Lung (tissue), 12 donors: ENCODE measurements around the gene AOAH. TPM values are rescaled to one million over a fixed set of nuclear protein-coding genes. Genes with fewer than 3 reads are reported as not detected.

Source experiments
- ATAC-seq: fragments of 200-7000 bp; cut with Tn5 transposase; one replicate; pipeline ENCODE4 v1.9.1; 2020; ENCODE audit warnings: moderate number of reproducible peaks; ENCODE audit not compliant: insufficient read depth, low FRiP score
- DNase-seq, 3 donors: peaks; one replicate each; pipeline ENCODE4 v3.0.0-alpha.2; 2013 to 2017
- H3K27ac ChIP-seq, 2 donors: one replicate each; pipeline ENCODE4 v1.5.1; 2013; ENCODE audit warnings: mild to moderate bottlenecking in 2 of 2, moderate library complexity in 2 of 2, control low read depth in 1 of 2, inconsistent platforms in 1 of 2, low read depth in 1 of 2, low read length in 1 of 2
- H3K27me3 ChIP-seq, 3 donors: one replicate each; pipeline ENCODE4 v1.5.1; 2013; ENCODE audit warnings: low read length in 2 of 3; ENCODE audit not compliant: control insufficient read depth in 3 of 3, insufficient read depth in 3 of 3
- H3K36me3 ChIP-seq, 4 donors: one replicate each; pipeline ENCODE4 v1.5.1; 2013; ENCODE audit warnings: low read length in 4 of 4, mild to moderate bottlenecking in 1 of 4, moderate library complexity in 1 of 4; ENCODE audit not compliant: control insufficient read depth in 4 of 4, insufficient read depth in 4 of 4
- H3K4me1 ChIP-seq, 5 donors: one replicate each; pipeline ENCODE4 v1.5.1; 2013; ENCODE audit warnings: low read length in 5 of 5, mild to moderate bottlenecking in 2 of 5, moderate library complexity in 1 of 5; ENCODE audit not compliant: control insufficient read depth in 5 of 5, insufficient read depth in 5 of 5
- H3K4me3 ChIP-seq: one replicate; pipeline ENCODE4 v1.5.1; 2013; ENCODE audit warnings: mild to moderate bottlenecking, control low read depth, moderate library complexity
- H3K9ac ChIP-seq, 2 donors: one replicate each; pipeline ENCODE4 v1.5.1; 2013; ENCODE audit warnings: low read length in 2 of 2, control low read depth in 1 of 2; ENCODE audit not compliant: insufficient read depth in 1 of 2
- H3K9me3 ChIP-seq, 4 donors: one replicate each; pipeline ENCODE4 v1.5.1; 2013; ENCODE audit warnings: low read length in 3 of 4, mild to moderate bottlenecking in 1 of 4, moderate library complexity in 1 of 4; ENCODE audit not compliant: control insufficient read depth in 4 of 4, insufficient read depth in 3 of 4
- WGBS, 2 donors: extraction: QIAGEN DNeasy Blood & Tissue Kit; methylation state at CpG; one replicate each; pipeline ENCODE4 v1.1.7; 2013; 5-methylcytosine and 5-hydroxymethylcytosine counted together
- polyA plus RNA-seq, 2 donors: library from polyadenylated mRNA; stranded (reverse); fragments of 200-250 nt; gene quantifications; one replicate each; pipeline ENCODE4 v1.2.1, GENCODE V29; 2013
- total RNA-seq, 2 donors: library from RNA; depleted of rRNA in 1 of 2; stranded (reverse); fragments of >200 nt in 1 of 2; gene quantifications; one replicate each; pipeline ENCODE4 v1.2.1, GENCODE V29; 2014 to 2021
- TF ChIP-seq, protein P1 (sequence below): IDR thresholded peaks from 2 replicates; pipeline ENCODE4 v1.5.1; 2012; ENCODE audit warnings: mild to moderate bottlenecking; ENCODE audit errors: control extremely low read depth, extremely low read depth
- donor health status: control.
- donor health status: control.
- donor health status: Bipolar disorder and iron deficiency.
- donor health status: healthy.
- donor health status: DM: yes; HTN: yes; CAD: no.

AOAH gene
- total and polyA plus RNA-seq, 4 donors: 4.7 to 36.4 (median 29.0) TPM

DNA sequence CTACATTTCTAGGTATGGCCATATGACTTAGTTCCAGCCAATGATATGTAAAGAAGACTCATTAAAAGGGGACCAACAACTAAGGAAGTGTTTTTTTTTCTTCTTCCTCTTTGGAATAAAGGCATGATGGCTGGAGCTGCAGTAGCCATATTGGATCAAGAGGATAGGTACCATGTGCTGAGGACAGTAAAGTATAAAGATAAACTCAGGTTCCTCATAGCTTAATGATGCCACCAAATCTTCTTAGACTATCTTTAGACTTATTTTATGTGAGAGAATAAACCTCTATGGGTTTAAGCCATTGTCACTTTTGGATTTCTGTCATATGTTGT lies 249.3 kb downstream of the AOAH start:
- Histone ChIP-seq H3K4me3 (no peak overlapping the region), H3K9me3 (no peaks in the 10 kb centered on the region), H3K36me3 (no peaks in the 10 kb centered on the region), H3K9ac (no peak overlapping the region), H3K27me3 (no peaks in the 10 kb centered on the region), H3K27ac (no peak overlapping the region), H3K4me1 (no peaks in the 10 kb centered on the region)
- DNase-seq: no peak
- no peak for ATAC-seq
- TF ChIP-seq, protein P1, sequence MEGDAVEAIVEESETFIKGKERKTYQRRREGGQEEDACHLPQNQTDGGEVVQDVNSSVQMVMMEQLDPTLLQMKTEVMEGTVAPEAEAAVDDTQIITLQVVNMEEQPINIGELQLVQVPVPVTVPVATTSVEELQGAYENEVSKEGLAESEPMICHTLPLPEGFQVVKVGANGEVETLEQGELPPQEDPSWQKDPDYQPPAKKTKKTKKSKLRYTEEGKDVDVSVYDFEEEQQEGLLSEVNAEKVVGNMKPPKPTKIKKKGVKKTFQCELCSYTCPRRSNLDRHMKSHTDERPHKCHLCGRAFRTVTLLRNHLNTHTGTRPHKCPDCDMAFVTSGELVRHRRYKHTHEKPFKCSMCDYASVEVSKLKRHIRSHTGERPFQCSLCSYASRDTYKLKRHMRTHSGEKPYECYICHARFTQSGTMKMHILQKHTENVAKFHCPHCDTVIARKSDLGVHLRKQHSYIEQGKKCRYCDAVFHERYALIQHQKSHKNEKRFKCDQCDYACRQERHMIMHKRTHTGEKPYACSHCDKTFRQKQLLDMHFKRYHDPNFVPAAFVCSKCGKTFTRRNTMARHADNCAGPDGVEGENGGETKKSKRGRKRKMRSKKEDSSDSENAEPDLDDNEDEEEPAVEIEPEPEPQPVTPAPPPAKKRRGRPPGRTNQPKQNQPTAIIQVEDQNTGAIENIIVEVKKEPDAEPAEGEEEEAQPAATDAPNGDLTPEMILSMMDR: no peak

DNA sequence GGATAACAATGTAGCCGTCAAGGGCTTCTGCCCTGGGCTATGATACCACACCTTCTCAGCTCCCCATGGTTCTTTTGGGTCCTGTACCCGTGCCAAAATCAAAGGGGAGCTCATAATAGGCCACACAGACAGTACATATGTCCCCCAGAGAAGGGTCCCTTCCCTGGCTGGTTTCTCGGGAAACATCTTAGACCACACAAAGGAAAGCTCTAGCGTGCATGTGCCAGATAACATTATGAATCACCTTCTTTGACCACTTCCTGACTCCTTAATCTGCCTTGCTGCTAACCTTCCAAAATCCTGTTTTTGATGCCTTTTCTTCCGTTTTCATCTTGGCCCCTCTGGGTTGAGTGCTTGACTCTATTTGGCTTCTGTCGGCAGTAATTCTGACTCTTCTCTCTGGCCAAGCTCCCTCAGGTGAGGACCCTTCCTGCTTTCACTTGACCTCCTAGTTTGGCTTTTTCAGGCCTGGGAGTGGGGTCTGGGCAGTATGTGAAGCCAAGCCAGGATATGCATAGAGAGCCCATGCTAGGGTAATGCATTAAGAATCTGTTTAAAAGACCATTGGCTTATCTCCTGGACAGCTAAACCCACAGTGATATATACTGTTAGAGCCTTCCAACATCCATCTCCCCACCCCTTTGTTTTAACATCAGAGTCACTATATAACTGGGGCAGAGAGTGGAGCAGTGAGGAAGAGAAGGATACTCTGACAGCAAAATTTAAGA lies 249.8 kb downstream of the AOAH start:
- ATAC-seq: no peak
- Histone ChIP-seq H3K4me3 (no peak overlapping the region), H3K9me3 (no peaks in the 10 kb centered on the region), H3K27ac (no peak overlapping the region), H3K27me3 (no peaks in the 10 kb centered on the region), H3K9ac (no peak overlapping the region), H3K4me1 (no peaks in the 10 kb centered on the region), H3K36me3 (no peaks in the 10 kb centered on the region)
- DNase-seq: no peak
- TF ChIP-seq, protein P1: no peak
- 28 to 47% methylated on average over 6 of the region's 6 CpGs for WGBS, 2 donors

DNA sequence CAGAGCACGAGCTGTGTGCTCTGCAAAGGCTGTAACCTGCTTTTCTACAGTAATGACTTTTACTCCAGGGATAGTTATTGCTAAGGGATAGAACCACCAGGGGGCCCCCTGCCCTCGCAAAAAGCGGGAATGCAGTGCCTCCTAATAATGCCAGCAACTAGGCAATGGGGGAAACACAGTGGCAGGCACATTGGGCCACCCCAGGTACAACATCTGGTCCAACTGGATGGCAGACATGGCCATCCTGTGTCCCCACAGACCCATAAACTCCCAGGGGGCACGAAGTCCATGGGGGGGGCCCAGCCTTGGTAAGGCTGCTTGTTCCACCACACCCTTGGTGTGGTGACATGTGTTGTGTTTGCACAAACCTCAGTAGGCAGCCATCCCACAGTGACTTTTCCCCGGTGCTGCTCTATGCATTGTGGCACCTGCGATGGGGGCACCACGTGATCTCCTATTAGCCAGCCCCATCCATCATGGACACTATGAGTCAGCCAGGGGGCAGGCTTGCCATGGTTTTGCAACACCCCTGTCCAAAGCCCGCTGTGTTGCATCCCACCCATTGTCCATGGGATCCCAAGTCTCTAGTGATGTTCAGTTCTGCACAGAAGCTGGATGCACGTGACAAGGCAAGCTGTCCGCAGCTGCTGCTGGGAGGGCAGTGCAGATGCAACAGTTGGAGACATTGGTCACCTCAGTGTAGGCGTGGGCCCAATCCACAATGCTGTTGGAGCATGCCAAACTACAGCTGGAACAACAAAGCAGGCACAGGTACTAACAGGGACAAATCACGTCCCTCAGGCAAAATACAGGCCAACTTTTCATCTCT lies 250.6 kb downstream of the AOAH start:
- peak; percentile 36 to 43 (median 42) for DNase-seq
- Histone ChIP-seq H3K27ac (no peak overlapping the region), H3K27me3 (no peaks in the 10 kb centered on the region), H3K4me1 (no peaks in the 10 kb centered on the region), H3K4me3 (no peak overlapping the region), H3K36me3 (no peaks in the 10 kb centered on the region), H3K9me3 (no peaks in the 10 kb centered on the region), H3K9ac (no peak overlapping the region)
- 66 to 75% methylated on average over 12 of the region's 12 CpGs for WGBS, 2 donors
- ATAC-seq: no peak
- TF ChIP-seq, protein P1: no peak
